Ishikawa (cell line): ENCODE measurements around the gene FAM53B.

Experiments
- CEBPB ChIP-seq: IDR thresholded peaks from 2 replicates; pipeline ENCODE4 v1.6.1; 2012
- CREB1 ChIP-seq: IDR thresholded peaks from 2 replicates; pipeline ENCODE4 v1.6.1; 2012; ENCODE audit warnings: low read depth
- EP300 ChIP-seq: IDR thresholded peaks from 2 replicates; pipeline ENCODE4 v1.6.1; 2012; ENCODE audit warnings: borderline replicate concordance
- FOXM1 ChIP-seq: IDR thresholded peaks from 2 replicates; pipeline ENCODE4 v1.6.1; 2012; ENCODE audit warnings: low read depth, borderline replicate concordance
- NFIC ChIP-seq: IDR thresholded peaks from 2 replicates; pipeline ENCODE4 v1.6.1; 2012
- RAD21 ChIP-seq: IDR thresholded peaks from 2 replicates; pipeline ENCODE4 v1.6.1; 2012; ENCODE audit warnings: low read depth
- REST ChIP-seq: IDR thresholded peaks from 2 replicates; pipeline ENCODE4 v1.6.1; 2012; ENCODE audit warnings: low read depth, mild to moderate bottlenecking
- TAF1 ChIP-seq: IDR thresholded peaks from 2 replicates; pipeline ENCODE4 v1.6.1; 2012; ENCODE audit warnings: low read depth, mild to moderate bottlenecking
- USF1 ChIP-seq: IDR thresholded peaks from 2 replicates; pipeline ENCODE4 v1.6.1; 2012
- YY1 ChIP-seq: IDR thresholded peaks from 2 replicates; pipeline ENCODE4 v1.6.1; 2012; ENCODE audit warnings: low read depth
- TF ChIP-seq, protein P1 (sequence below): IDR thresholded peaks from 2 replicates; pipeline ENCODE4 v1.6.1; 2012

GRCh38 chr10:124722798-124723783 lies 21.1 kb downstream of the FAM53B start:
- TF ChIP-seq TAF1 (no peak), NFIC (no peak), CREB1 (no peak), EP300 (no peak), CEBPB (no peak), YY1 (no peak), USF1 (no peak), RAD21 (no peak), REST (no peak), FOXM1 (no peak)
- TF ChIP-seq, protein P1, sequence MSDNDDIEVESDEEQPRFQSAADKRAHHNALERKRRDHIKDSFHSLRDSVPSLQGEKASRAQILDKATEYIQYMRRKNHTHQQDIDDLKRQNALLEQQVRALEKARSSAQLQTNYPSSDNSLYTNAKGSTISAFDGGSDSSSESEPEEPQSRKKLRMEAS, result no peak
